GM12891 (cell line): ENCODE measurements around the gene MEPCE.

ENCODE experiments used
- PAX5 ChIP-seq: IDR thresholded peaks from 2 replicates; pipeline ENCODE4 v1.6.1; 2011; ENCODE audit warnings: low read length, moderate library complexity, mild to moderate bottlenecking; ENCODE audit not compliant: insufficient read depth, severe bottlenecking
- POLR2A ChIP-seq: IDR thresholded peaks from 2 replicates; pipeline ENCODE4 v1.6.1; 2011; ENCODE audit warnings: low read depth, low read length, control low read depth
- POLR2AphosphoS5 ChIP-seq: IDR thresholded peaks from 2 replicates; pipeline ENCODE4 v1.6.1; 2011; ENCODE audit warnings: low read depth, low read length, control low read depth
- SPI1 ChIP-seq: IDR thresholded peaks from 2 replicates; pipeline ENCODE4 v1.6.1; 2011; ENCODE audit warnings: low read depth, low read length, control low read depth
- TAF1 ChIP-seq: IDR thresholded peaks from 2 replicates; pipeline ENCODE4 v1.6.1; 2011; ENCODE audit warnings: low read depth, low read length, control low read depth

DNA sequence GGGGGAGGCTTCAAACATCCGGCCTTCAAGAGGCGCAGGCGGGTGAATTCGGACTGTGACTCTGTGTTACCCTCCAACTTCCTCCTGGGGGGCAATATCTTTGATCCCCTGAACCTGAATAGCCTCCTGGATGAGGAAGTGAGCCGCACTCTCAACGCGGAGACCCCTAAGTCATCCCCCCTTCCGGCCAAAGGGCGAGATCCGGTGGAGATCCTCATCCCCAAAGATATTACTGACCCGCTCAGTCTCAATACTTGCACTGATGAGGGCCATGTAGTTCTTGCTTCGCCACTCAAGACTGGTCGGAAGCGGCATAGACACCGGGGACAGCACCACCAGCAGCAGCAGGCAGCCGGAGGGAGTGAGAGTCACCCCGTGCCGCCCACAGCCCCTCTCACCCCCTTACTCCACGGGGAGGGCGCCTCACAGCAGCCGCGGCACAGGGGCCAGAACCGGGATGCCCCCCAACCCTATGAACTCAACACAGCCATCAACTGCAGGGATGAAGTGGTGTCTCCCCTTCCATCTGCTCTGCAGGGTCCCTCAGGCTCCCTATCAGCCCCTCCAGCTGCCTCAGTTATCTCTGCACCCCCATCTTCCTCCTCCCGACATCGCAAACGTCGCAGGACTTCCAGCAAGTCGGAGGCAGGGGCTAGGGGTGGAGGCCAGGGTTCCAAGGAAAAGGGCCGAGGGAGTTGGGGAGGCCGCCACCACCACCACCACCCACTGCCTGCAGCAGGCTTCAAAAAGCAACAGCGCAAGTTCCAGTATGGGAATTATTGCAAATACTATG, 1.1 kb downstream of the MEPCE start:
- TF ChIP-seq POLR2A (peak; percentile 26; the same call in 1 of the 2 replicates), TAF1 (no peak), POLR2AphosphoS5 (no peak; the same call in 1 of the 2 replicates), PAX5 (no peak), SPI1 (peak; percentile 61)
